Stomach (tissue), 9 donors: ENCODE results near the gene TBRG4. TPM values are rescaled to one million over a fixed set of nuclear protein-coding genes. Genes with fewer than 3 reads are reported as not detected.

ENCODE experiments used
- DNase-seq, 2 donors: peaks; one replicate each; pipeline versions ENCODE4 v3.0.0 to v3.0.0-alpha.2; 2013 to 2019
- H3K27ac ChIP-seq, 5 donors: fragments of 200-600 bp in 4 of 5; sonication (generic) in 4 of 5; one replicate each; pipeline ENCODE4 v1.5.1; 2013 to 2019; ENCODE audit warnings: mild to moderate bottlenecking in 1 of 5, moderate library complexity in 1 of 5
- H3K27me3 ChIP-seq, 3 donors: fragments of 200-600 bp; sonication (generic); one replicate each; pipeline ENCODE4 v1.5.1; 2017 to 2019; ENCODE audit warnings: mixed run types in 1 of 3
- H3K36me3 ChIP-seq, 4 donors: fragments of 200-600 bp; sonication (generic); 1 replicate in 3 of 4; 2 replicates in 1 of 4; pipeline ENCODE4 v1.5.1; 2016 to 2019
- H3K4me1 ChIP-seq, 4 donors: fragments of 200-600 bp; sonication (generic); one replicate each; pipeline ENCODE4 v1.5.1; 2016 to 2019
- H3K4me3 ChIP-seq, 4 donors: fragments of 200-600 bp; sonication (generic) in 3 of 4; one replicate each; pipeline ENCODE4 v1.5.1; 2016 to 2019; ENCODE audit warnings: mild to moderate bottlenecking in 1 of 4
- H3K9me3 ChIP-seq, 4 donors: fragments of 200-600 bp; sonication (generic); one replicate each; pipeline ENCODE4 v1.5.1; 2016 to 2019
- EP300 ChIP-seq: sonication (generic); formaldehyde crosslinking; IDR thresholded peaks from one replicate; pipeline ENCODE4 v1.6.1; 2017; ENCODE audit warnings: antibody characterized with exemption
- POLR2A ChIP-seq, 4 donors: fragments of 450-650 bp; IDR thresholded peaks; one replicate each; pipeline ENCODE4 v1.6.1; 2016; ENCODE audit warnings: antibody characterized with exemption in 4 of 4, control low read depth in 2 of 4, mild to moderate bottlenecking in 1 of 4, moderate library complexity in 1 of 4
- POLR2AphosphoS5 ChIP-seq, 3 donors: sonication (generic); formaldehyde crosslinking; IDR thresholded peaks; one replicate each; pipeline ENCODE4 v1.6.1; 2016; ENCODE audit warnings: antibody characterized with exemption in 3 of 3
- WGBS, 5 donors: extraction: QIAGEN DNeasy Blood & Tissue Kit in 3 of 5; methylation state at CpG; one replicate each; pipeline versions ENCODE4 v1.1.5 to v1.1.7; 2013 to 2018; 5-methylcytosine and 5-hydroxymethylcytosine counted together
- intact Hi-C: fragments of 100-400 bp; cut with DNase I; formaldehyde crosslinking; loops from one replicate; pipeline ENCODE4 v1.15.1; 2023; ENCODE audit warnings: low total_unique reads
- polyA plus RNA-seq, 3 donors: library from polyadenylated mRNA; stranded (reverse); fragments of 200-250 nt; gene quantifications; one replicate each; pipeline ENCODE4 v1.2.3, GENCODE V29; 2013
- small RNA-seq, 4 donors: library from RNA; depleted of rRNA; stranded (forward); fragments of <200 nt; gene quantifications; one replicate each; pipeline ENCODE3, GENCODE V24; 2016
- total RNA-seq, 5 donors: library from RNA; depleted of rRNA; stranded (reverse); fragments of >200 nt; gene quantifications; one replicate each; pipeline versions ENCODE4 v1.1.0 to v1.2.3, GENCODE V29; 2014 to 2016
- TF ChIP-seq, protein P1 (sequence below), 7 experiments: fragments of 450-650 bp in 4 of 7; fragments of 200-600 bp in 3 of 7; sonication (generic) in 3 of 7; IDR thresholded peaks; one replicate each; pipeline ENCODE4 v1.5.1; 2016 to 2019; ENCODE audit warnings: antibody characterized with exemption in 7 of 7, control low read depth in 2 of 7, mild to moderate bottlenecking in 1 of 7
- donor health status: healthy with polysubstance abuse.
- donor health status: Bipolar disorder and iron deficiency.
- donor health status: healthy.

The TBRG4 gene
- total and polyA plus RNA-seq, 8 donors: 31.2 to 219 (median 47.9) TPM

- Histone ChIP-seq H3K27ac (no peak overlapping the region), H3K4me1 (no peaks in the 10 kb centered on the region), H3K36me3 (peaks cover 8 to 55% (median 37%) of the 10 kb centered on the region in 4 donors), H3K4me3 (no peak overlapping the region), H3K9me3 (no peaks in the 10 kb centered on the region), H3K27me3 (no peaks in the 10 kb centered on the region)
- no peak for DNase-seq
- intact Hi-C loops: no loop called here
- WGBS, 5 donors: 63 to 96% (median 75%) methylated on average over 5 to 6 of the region's 6 CpGs
- TF ChIP-seq POLR2AphosphoS5 (IDR thresholded peaks at IDR 0.05) (no peak), EP300 (no peak), POLR2A (IDR thresholded peaks at IDR 0.05) (no peak)
- TF ChIP-seq, protein P1, sequence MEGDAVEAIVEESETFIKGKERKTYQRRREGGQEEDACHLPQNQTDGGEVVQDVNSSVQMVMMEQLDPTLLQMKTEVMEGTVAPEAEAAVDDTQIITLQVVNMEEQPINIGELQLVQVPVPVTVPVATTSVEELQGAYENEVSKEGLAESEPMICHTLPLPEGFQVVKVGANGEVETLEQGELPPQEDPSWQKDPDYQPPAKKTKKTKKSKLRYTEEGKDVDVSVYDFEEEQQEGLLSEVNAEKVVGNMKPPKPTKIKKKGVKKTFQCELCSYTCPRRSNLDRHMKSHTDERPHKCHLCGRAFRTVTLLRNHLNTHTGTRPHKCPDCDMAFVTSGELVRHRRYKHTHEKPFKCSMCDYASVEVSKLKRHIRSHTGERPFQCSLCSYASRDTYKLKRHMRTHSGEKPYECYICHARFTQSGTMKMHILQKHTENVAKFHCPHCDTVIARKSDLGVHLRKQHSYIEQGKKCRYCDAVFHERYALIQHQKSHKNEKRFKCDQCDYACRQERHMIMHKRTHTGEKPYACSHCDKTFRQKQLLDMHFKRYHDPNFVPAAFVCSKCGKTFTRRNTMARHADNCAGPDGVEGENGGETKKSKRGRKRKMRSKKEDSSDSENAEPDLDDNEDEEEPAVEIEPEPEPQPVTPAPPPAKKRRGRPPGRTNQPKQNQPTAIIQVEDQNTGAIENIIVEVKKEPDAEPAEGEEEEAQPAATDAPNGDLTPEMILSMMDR (IDR thresholded peaks at IDR 0.05): no peak
Measured at GRCh38 chr7:45053401-45053800, 58.1 kb downstream of the TBRG4 start.

DNA sequence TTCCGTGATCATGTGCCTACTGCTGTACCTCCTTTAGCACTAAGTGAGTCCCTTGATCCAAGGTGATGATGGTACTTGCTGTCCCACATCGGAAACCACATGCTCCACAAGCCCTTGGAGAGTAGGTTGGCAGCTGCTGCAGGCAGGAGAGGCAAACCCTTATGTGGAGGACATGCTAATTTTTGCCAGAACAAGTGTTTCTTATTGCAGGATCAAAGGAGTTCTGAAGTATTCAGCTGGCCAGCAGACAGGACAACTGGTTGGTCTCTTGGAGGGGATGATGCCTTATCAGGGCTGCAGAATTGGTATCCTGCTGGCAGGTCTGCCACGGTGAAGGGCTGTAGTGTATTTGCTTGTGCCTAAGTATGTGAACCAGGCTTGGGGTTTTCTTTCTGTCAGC is 59.5 kb downstream of the TBRG4 start:
- intact Hi-C loops: no loop called here
- Histone ChIP-seq H3K4me1 (no peaks in the 10 kb centered on the region), H3K27ac (no peak overlapping the region), H3K4me3 (no peak overlapping the region), H3K9me3 (no peaks in the 10 kb centered on the region), H3K36me3 (peaks cover 8 to 63% (median 46%) of the 10 kb centered on the region in 4 donors), H3K27me3 (no peaks in the 10 kb centered on the region)
- TF ChIP-seq, protein P1 (IDR thresholded peaks at IDR 0.05): no peak
- TF ChIP-seq POLR2A (IDR thresholded peaks at IDR 0.05) (no peak), EP300 (no peak), POLR2AphosphoS5 (IDR thresholded peaks at IDR 0.05) (no peak)
- WGBS, 5 donors: 72 to 94% (median 86%) methylated on average over 3 of the region's 3 CpGs
- no peak for DNase-seq

DNA sequence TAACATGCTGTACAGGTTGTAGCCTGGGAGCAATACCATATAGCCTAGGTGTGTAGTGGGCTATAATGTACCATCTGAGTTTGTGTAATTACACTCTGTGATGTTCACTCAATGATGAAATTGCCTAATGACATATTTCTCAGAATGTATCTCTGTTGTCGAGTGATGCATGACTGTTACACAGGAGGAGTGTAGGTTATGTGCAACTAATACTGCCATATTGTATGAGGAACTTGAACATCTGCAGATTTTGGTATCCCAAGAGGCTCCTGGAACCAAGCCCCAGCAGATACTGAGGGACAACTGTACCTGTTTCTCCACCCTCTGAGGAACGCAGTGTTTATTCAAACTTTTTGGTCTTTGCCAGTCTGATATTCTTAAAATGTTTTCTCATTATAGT is 61.3 kb downstream of the TBRG4 start:
- H3K27ac ChIP-seq: no peak overlapping the region
- intact Hi-C loops: no loop called here
- no peaks in the 10 kb centered on the region for H3K27me3 ChIP-seq
- no peaks in the 10 kb centered on the region for H3K4me1 ChIP-seq
- H3K9me3 ChIP-seq: no peaks in the 10 kb centered on the region
- TF ChIP-seq EP300: no peak
- TF ChIP-seq POLR2AphosphoS5 (IDR thresholded peaks at IDR 0.05): no peak
- TF ChIP-seq, protein P1 (IDR thresholded peaks at IDR 0.05): no peak
- no peak for TF ChIP-seq POLR2A (IDR thresholded peaks at IDR 0.05)
- WGBS, 5 donors: 62 to 97% (median 89%) methylated on average over 2 of the region's 2 CpGs
- H3K4me3 ChIP-seq: no peak overlapping the region
- H3K36me3 ChIP-seq: peaks cover 8 to 76% (median 60%) of the 10 kb centered on the region in 4 donors
- DNase-seq: no peak

Small RNA genes lying within 50 kb of the gene (small RNA-seq; reads per million reads assigned to genes)
- gene SNORA5A: 4.3 to 6.1 (median 5.2) reads per million in 4 donors
- gene SNORA5B: 0 reads per million in 4 donors
- gene SNORA5C: 103 to 153 (median 137) reads per million in 4 donors

Other genes with a start within 250 kb of the TBRG4 start
- gene PURB, start 226.2 kb downstream of the TBRG4 start, total RNA-seq: 10 to 100 TPM in 4 of 5 donors, 1 to 10 TPM in 1; 8.7 to 58.7 (median 20.4) TPM
- 1 to 10 TPM; 4.7 to 6.8 (median 5.2) TPM for gene PURB, start 226.2 kb downstream of the TBRG4 start, polyA plus RNA-seq
- gene MYO1G, start 132.7 kb downstream of the TBRG4 start, total RNA-seq: 10 to 100 TPM in 1 of 5 donors, 1 to 10 TPM in 4; 1.7 to 16.7 (median 4.0) TPM
- gene MYO1G, start 132.7 kb downstream of the TBRG4 start, polyA plus RNA-seq: 1 to 10 TPM; 2.0 to 3.4 (median 3.2) TPM
- 10 to 100 TPM in 4 of 5 donors, 1 to 10 TPM in 1; 1.8 to 31.7 (median 17.2) TPM for gene CCM2, start 111.5 kb downstream of the TBRG4 start, total RNA-seq
- 10 to 100 TPM; 33.1 to 39.0 (median 38.7) TPM for gene CCM2, start 111.5 kb downstream of the TBRG4 start, polyA plus RNA-seq
- gene NACAD, start 22.7 kb downstream of the TBRG4 start, total RNA-seq: 10 to 100 TPM in 1 of 5 donors, 1 to 10 TPM in 2, under 1 TPM in 2; 0.29 to 24.1 (median 3.0) TPM
- gene NACAD, start 22.7 kb downstream of the TBRG4 start, polyA plus RNA-seq: 1 to 10 TPM in 1 of 3 donors, under 1 TPM in 2; 0.76 to 1.2 (median 0.98) TPM
- gene RAMP3, start 46.1 kb upstream of the TBRG4 start, total RNA-seq: 10 to 100 TPM in 2 of 5 donors, 1 to 10 TPM in 3; 2.6 to 17.6 (median 6.2) TPM
- gene RAMP3, start 46.1 kb upstream of the TBRG4 start, polyA plus RNA-seq: 10 to 100 TPM; 10.3 to 21.8 (median 11.9) TPM